Fibroblast of lung (primary cell): ENCODE measurements around the gene PTX4. TPM values are rescaled to one million over a fixed set of nuclear protein-coding genes. Genes with fewer than 3 reads are reported as not detected.

Experiments
- DNase-seq, 2 donors: peaks; one replicate each; pipeline versions ENCODE4 v3.0.0 to v3.0.0-alpha.2; 2010; ENCODE audit warnings: low read depth in 2 of 2
- H2AFZ ChIP-seq: 2 replicates; pipeline ENCODE4 v1.5.1; 2012; ENCODE audit warnings: low read length, control low read depth, inconsistent platforms
- H3K27ac ChIP-seq: 2 replicates; pipeline ENCODE4 v1.5.1; 2011; ENCODE audit warnings: low read length, control low read depth; ENCODE audit not compliant: insufficient read depth
- H3K27me3 ChIP-seq: 2 replicates; pipeline ENCODE4 v1.5.1; 2011; ENCODE audit warnings: mild to moderate bottlenecking, low read length; ENCODE audit not compliant: control insufficient read depth, insufficient read depth
- H3K36me3 ChIP-seq: 2 replicates; pipeline ENCODE4 v1.5.1; 2011; ENCODE audit warnings: low read length; ENCODE audit not compliant: control insufficient read depth, insufficient read depth
- H3K4me1 ChIP-seq: 2 replicates; pipeline ENCODE4 v1.5.1; 2011; ENCODE audit warnings: low read length; ENCODE audit not compliant: control insufficient read depth, insufficient read depth; ENCODE audit errors: extremely low read depth
- H3K4me2 ChIP-seq: 2 replicates; pipeline ENCODE4 v1.5.1; 2011; ENCODE audit warnings: low read length, control low read depth; ENCODE audit not compliant: insufficient read depth; ENCODE audit errors: extremely low read depth
- H3K4me3 ChIP-seq, 4 experiments: fragments of 200-600 bp in 1 of 4; sonication (generic) in 1 of 4; replicated peaks in 1 of 4; 2 replicates each; pipeline ENCODE4 v1.5.1; 2011 to 2016; ENCODE audit warnings: low read length in 4 of 4, low read depth in 3 of 4, mild to moderate bottlenecking in 3 of 4, control low read depth in 2 of 4, inconsistent platforms in 1 of 4, mixed read lengths in 1 of 4; ENCODE audit not compliant: insufficient read depth in 1 of 4; ENCODE audit errors: control extremely low read depth in 1 of 4
- H3K79me2 ChIP-seq: 2 replicates; pipeline ENCODE4 v1.5.1; 2012; ENCODE audit warnings: mild to moderate bottlenecking, low read length, inconsistent platforms; ENCODE audit not compliant: control insufficient read depth, insufficient read depth
- H3K9ac ChIP-seq: 2 replicates; pipeline ENCODE4 v1.5.1; 2011; ENCODE audit warnings: mild to moderate bottlenecking, low read length, control low read depth; ENCODE audit not compliant: insufficient read depth
- H3K9me3 ChIP-seq: 2 replicates; pipeline ENCODE4 v1.5.1; 2012; ENCODE audit warnings: low read depth, low read length; ENCODE audit not compliant: control insufficient read depth, insufficient read depth
- H4K20me1 ChIP-seq: 2 replicates; pipeline ENCODE4 v1.5.1; 2011; ENCODE audit warnings: low read length; ENCODE audit not compliant: control insufficient read depth, insufficient read depth; ENCODE audit errors: extremely low read depth
- CTCF ChIP-seq, 2 donors: IDR thresholded peaks in 1 of 2; conservative IDR thresholded peaks in 1 of 2; 1 replicate in 1 of 2; 2 replicates in 1 of 2; pipeline ENCODE4 v1.5.1; 2011 to 2012; ENCODE audit warnings: low read length in 2 of 2, control low read depth in 1 of 2, inconsistent platforms in 1 of 2, low read depth in 1 of 2, mild to moderate bottlenecking in 1 of 2
- EZH2 ChIP-seq: IDR thresholded peaks from 2 replicates; pipeline ENCODE4 v1.5.1; 2012; ENCODE audit warnings: low read length, control low read depth, mild to moderate bottlenecking; ENCODE audit errors: missing control alignments
- polyA plus RNA-seq, 2 donors: library from polyadenylated mRNA; depleted of rRNA in 1 of 2; stranded (reverse) in 1 of 2; unstranded in 1 of 2; fragments of >200 nt; gene quantifications; 2 replicates each; pipeline ENCODE4 v1.2.1, GENCODE V29; 2011 to 2012; ENCODE audit warnings: missing spikeins in 1 of 2
- total RNA-seq: library from RNA; depleted of rRNA; stranded (reverse); fragments of >200 nt; gene quantifications from 2 replicates; pipeline ENCODE4 v1.2.1, GENCODE V29; 2014

The PTX4 gene
- total and polyA plus RNA-seq, 2 donors (not counting 1 experiment from before 2014, with no cell fraction given), result not detected

GRCh38 chr16:1492923-1493745 lies 4.4 kb upstream of the PTX4 start, which contains the start of gene TELO2:
Gene TELO2, plus strand, starts transcription at chr16:1493360. Its CDS starts 922 bp downstream, at chr16:1494282.
- peak within 1 kb of the TSS; percentile 63 to 89 (median 84) for H3K4me3 ChIP-seq
- H3K79me2 ChIP-seq, result peaks cover 12% of the 10 kb centered on the region
- H3K9me3 ChIP-seq, result no peaks in the 10 kb centered on the region
- peak within 1 kb of the TSS; percentile 99 for H2AFZ ChIP-seq
- peak within 1 kb of the TSS; percentile 99 for H3K9ac ChIP-seq
- peak; percentile 63 to 82 for DNase-seq
- TF ChIP-seq CTCF (conservative IDR thresholded peaks at IDR 0.05 in 1 of 2, IDR thresholded peaks at IDR 0.05 in 1 of 2; ENCODE audit: low read depth in 1 of 2, low read length in 2 of 2) (no peak), EZH2 (no peak)
- H3K4me2 ChIP-seq, result peak within 1 kb of the TSS; percentile 99
- H3K36me3 ChIP-seq, result peaks cover 7% of the 10 kb centered on the region
- peak within 1 kb of the TSS; percentile 91 for H3K27ac ChIP-seq
- H4K20me1 ChIP-seq, result no peaks in the 10 kb centered on the region
- H3K27me3 ChIP-seq, result no peaks in the 10 kb centered on the region
- no peaks in the 10 kb centered on the region for H3K4me1 ChIP-seq

DNA sequence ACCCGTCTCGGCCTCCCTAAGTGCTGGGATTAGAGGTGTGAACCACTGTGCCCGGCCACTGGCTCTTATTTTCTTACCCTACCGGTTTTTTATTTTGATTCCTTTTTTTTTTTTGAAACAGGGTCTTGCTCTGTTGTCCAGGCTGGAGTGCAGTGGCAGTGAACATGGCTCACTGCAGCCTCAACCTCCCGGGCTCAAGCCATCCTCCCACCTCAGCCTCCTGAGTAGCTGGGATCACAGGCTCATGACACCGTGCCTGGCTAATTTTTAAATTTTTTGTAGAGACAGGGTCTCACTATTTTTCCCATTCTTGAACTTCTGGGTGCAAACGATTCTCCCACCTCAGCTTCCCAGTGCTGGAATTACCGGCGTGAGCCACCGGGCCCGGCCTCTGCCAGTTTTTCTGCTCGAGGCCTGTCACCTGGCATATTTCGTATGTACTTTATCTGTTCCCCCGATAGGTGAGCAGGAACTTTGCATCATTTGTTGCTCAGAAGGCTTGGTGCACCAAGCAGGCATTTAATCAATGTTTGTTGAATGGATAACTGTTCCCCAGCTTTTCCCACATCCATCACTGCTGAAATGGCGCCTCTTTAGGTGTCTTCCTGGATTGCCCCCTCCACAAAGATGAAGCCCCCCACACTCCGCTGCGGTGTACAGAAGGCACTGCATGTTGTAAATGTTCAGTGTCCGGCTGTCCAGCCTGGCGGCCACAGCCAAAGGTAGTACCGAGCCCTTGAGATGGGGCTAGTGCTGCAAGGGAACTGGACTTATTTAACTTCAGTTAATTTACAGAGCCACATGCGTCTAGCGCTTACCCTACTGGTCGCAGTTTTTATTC lies 3.6 kb upstream of the PTX4 start:
- peak overlapping the region; percentile 99 for H2AFZ ChIP-seq
- H3K27me3 ChIP-seq, result no peaks in the 10 kb centered on the region
- peak overlapping the region; percentile 94 for H3K4me2 ChIP-seq
- H3K9me3 ChIP-seq, result no peaks in the 10 kb centered on the region
- H3K9ac ChIP-seq, result no peak overlapping the region
- H3K4me3 ChIP-seq, result peak overlapping the region in 2 of 4 experiments; percentile 53 to 80
- peaks cover 12% of the 10 kb centered on the region for H3K79me2 ChIP-seq
- H4K20me1 ChIP-seq, result no peaks in the 10 kb centered on the region
- H3K4me1 ChIP-seq, result no peaks in the 10 kb centered on the region
- H3K27ac ChIP-seq, result peak overlapping the region; percentile 91
- peaks cover 5% of the 10 kb centered on the region for H3K36me3 ChIP-seq
- DNase-seq, result no peak
- no peak for TF ChIP-seq CTCF (conservative IDR thresholded peaks at IDR 0.05 in 1 of 2, IDR thresholded peaks at IDR 0.05 in 1 of 2; ENCODE audit: low read depth in 1 of 2, low read length in 2 of 2)
- TF ChIP-seq EZH2, result no peak

DNA sequence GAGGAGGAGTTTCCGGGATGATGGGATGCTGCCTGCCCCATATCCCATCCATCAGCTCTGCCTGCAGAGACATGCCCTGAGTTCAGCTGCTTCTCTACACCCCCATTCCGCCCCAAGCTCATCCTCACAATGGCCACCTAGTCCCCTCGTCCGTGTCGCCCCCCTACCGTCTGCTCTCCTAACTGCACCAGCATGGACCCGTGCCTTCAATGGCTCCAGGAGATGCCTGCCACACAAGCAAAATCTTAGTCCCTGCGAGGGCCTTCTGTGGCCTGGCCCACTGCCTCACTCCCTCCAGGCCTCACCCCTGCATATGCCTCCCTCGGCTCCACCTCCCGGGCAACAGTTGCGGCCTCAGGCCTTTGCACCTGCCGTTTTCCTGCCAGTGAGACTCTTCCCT lies 2.6 kb upstream of the PTX4 start:
- H3K36me3 ChIP-seq, result peaks cover 5% of the 10 kb centered on the region
- H3K79me2 ChIP-seq, result peaks cover 12% of the 10 kb centered on the region
- no peaks in the 10 kb centered on the region for H3K27me3 ChIP-seq
- TF ChIP-seq CTCF (conservative IDR thresholded peaks at IDR 0.05 in 1 of 2, IDR thresholded peaks at IDR 0.05 in 1 of 2; ENCODE audit: low read depth in 1 of 2, low read length in 2 of 2) (no peak), EZH2 (no peak)
- no peak overlapping the region for H3K27ac ChIP-seq
- H3K4me2 ChIP-seq, result no peak overlapping the region
- no peaks in the 10 kb centered on the region for H3K4me1 ChIP-seq
- DNase-seq, result no peak
- H3K9ac ChIP-seq, result no peak overlapping the region
- H2AFZ ChIP-seq, result no peak overlapping the region
- no peak overlapping the region for H3K4me3 ChIP-seq
- no peaks in the 10 kb centered on the region for H3K9me3 ChIP-seq
- no peaks in the 10 kb centered on the region for H4K20me1 ChIP-seq
